HS-5 (cell line): Measurements from ENCODE around the gene ABCA2.

ENCODE experiments used
- DNase-seq: peaks from one replicate; pipeline ENCODE4 v3.0.0-alpha.2; 2012; ENCODE audit warnings: low read depth

The ABCA2 gene

GRCh38 chr9:137027369-137028262 lies at the start of gene ABCA2:
TSS of gene ABCA2 (minus strand) at chr9:137028237. CDS start at chr9:137028140, 97 bp downstream.
- DNase-seq, result no peak

- DNase-seq, result no peak
Observed at GRCh38 chr9:137077010-137077747, 49.1 kb upstream of the ABCA2 start, which contains the start of gene UAP1L1. TSS of gene UAP1L1 (plus strand) at chr9:137077517. CDS start at chr9:137077533, 16 bp downstream.

DNA sequence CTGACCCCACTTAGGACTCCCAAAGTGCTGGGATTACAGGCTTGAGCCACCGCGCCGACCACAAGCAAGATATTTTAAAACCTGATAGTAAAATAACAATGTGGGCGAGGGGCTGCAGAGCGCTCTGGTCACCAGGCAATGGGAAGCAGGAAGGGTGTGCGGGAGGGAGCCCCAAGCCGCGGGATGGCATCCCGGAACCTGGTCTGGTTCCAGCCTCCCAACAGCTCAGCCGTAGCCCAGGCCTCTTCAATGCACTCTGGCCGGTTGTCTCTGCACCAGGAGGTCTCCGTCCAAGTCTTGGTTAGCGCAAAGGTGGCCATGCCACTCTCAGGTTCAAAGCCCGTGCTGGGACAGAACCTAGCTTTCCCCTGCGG lies 48.6 kb upstream of the ABCA2 start:
- no peak for DNase-seq

DNA sequence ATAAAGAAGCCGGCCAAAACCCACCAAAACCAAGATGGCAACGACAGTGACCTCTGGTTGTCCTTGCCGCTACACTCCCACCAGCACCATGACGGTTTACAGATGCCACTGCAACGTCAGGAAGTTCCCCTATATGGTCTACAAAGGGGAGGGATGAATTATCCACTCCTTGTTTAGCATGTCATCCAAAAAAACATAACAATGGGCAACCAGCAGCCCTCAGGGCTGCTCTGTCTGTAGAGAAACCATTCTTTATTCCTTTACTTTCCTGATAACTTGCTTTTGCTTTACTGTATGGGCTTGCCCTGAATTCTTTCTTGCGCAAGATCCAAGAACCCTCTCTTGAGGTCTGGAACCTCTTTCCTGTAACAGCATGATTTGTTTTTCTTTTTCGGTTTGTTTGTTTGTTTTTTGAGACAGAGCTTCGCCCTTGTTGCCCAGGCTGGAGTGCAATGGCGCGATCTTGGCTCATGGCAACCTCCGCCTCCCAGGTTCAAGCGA lies 47.3 kb upstream of the ABCA2 start:
- DNase-seq, result no peak

- no peak for DNase-seq
Observed at GRCh38 chr9:137074657-137075274, 46.7 kb upstream of the ABCA2 start.

DNA sequence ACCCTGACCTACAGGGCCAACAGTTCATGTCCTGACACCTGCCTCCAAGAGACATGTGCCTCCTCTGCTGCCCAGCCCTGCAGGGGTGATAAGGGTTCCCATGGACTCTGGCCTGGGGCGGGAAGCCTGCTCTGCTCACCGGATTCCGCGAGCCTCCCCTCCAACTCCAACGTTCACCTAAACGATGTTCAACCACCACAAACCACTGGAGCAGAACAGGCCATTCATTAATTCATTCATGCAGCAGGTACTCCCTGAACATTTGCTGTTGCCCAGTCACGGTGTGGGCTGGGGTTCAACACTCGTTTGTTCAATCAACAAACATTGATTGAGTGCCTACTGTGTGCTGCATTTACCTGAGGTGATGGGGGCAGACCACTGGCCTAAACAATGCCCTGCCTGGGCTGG lies 46.0 kb upstream of the ABCA2 start:
- DNase-seq, result no peak

DNA sequence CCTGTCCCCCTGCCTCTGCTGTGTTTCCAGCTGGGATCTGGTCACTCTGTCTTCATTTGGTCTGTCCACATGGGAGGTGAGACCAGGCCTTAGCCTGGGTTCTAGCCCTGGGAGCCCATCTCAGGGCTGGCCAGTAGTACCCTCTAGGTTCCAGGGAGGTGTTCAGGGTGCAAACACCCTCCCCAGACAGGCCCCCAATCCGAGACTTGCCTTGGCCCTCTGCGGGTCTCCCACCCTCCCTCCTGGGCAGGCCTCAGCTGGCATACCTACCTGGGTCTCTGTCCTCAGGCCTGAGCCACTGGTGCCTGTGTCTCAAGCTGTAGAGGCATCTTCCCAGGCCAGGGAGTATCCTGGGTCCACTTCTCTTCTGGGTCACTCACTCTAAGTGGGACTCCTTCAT lies 43.2 kb upstream of the ABCA2 start:
- DNase-seq, result no peak

DNA sequence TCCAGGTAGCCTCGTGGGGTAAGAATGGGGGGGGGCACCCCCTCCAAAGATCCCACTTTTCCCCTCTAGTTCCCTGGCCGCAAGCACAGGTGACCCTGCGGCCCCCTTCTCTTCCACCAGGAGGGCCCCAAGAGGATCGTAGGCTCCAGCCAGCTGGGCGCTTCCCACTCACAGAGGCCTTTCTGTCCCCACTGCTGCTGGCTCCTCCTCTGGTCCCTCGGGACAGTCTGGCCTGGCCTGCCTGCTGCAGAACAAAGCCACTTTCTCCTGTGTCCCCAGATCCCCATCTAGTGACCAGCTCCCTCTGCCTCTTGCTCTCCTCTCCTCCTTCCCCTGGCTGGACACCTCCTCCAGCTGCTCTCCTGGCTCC lies 42.9 kb upstream of the ABCA2 start:
- no peak for DNase-seq

GRCh38 chr9:137070201-137070905 lies 42.3 kb upstream of the ABCA2 start, which contains the start of gene SAPCD2:
TSS of gene SAPCD2 (minus strand) at chr9:137070557. CDS start at chr9:137070460, 97 bp downstream.
- no peak for DNase-seq

GRCh38 chr9:137069508-137070091 lies 41.6 kb upstream of the ABCA2 start:
- DNase-seq, result no peak

DNA sequence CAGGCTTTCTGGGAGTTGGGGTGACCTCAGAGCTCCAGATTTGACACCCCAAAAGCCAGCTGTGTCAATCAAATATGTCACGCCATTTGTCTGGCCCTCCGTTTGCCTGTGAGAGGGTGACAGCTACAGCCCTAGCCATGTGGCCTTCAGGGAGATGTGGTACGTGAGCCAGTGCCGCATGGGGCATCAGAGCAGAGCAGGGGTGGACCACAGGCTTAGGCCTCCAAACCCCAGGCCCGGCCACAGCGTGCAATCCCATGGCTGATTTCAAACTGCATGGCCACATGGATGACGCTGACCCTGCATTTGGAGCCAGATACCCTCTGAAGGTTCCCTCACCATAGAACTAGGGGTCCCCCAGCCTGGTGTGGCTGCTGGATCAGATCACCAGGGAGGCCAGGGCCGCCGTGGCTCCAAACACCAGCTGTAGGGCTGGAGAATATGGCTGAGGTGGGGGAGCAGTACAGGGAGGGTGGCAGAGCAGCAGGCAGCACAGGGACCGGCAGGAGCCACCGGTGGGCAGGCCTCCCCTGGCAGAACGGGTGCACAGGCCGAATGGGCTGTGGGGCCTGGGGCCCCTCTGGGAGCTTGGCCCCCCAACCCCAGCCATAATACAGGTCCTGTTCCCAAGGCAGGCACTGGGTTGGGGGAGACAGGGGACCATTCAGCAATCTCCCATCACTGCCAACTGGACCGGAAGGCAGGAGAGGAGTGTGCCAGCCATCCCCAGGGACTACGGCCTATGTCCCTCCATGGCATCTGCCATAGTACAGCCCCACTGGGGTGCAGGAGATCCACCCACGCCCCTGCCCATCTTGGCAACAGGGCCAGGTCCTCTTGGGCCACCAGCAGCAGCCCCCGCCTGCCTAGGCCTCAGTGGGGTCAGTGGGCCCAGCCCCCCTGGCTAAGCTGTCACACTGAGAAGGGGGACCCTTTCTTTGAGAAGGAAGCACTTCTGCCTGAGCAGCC lies 40.8 kb upstream of the ABCA2 start:
- DNase-seq, result no peak

DNA sequence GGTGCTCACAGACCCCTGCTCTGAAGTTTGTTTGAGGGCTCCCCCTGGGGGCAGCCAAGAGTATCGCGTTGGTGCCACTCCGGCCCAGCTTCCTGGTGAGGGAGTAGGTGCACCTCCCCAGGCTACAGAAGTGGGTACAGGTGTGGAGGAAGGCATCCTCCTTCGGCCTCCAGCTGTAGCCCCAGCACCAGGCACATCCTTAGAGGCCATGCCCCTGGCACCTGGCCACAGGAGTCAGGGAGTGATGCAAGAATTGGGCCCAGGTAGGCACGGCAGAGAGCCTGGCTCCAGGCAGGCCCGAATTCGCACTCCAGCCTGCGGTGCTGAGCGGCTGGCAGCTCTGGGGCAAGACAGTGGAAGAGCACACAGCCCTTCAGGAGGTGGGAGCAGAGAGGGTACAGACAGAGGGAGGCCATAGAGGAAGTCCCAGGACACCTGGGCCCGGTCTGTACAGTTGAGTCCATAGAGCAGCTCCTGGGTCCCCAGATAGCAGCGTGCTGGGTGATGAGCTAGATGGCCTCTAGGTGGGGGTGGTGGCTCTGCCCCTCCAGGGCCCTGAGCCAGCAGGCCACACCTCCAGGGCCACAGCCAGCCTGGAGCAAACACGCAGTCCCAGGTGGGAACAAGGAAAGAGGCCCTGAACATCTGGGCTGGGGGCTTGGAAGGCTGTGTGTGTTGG lies 40.0 kb upstream of the ABCA2 start:
- no peak for DNase-seq

- DNase-seq, result no peak
Observed at GRCh38 chr9:137066096-137066861, 38.2 kb upstream of the ABCA2 start.

GRCh38 chr9:137065336-137065967 lies 37.4 kb upstream of the ABCA2 start:
- DNase-seq, result no peak

GRCh38 chr9:137064880-137065164 lies 36.8 kb upstream of the ABCA2 start:
- DNase-seq, result no peak

- no peak for DNase-seq
Observed at GRCh38 chr9:137064027-137064879, 36.2 kb upstream of the ABCA2 start.

GRCh38 chr9:137063311-137064026 lies 35.4 kb upstream of the ABCA2 start:
- no peak for DNase-seq
